Hepatocyte (in vitro differentiated cells): ENCODE results near the gene MYRIP. TPM values are rescaled to one million over a fixed set of nuclear protein-coding genes. Genes with fewer than 3 reads are reported as not detected.
A peak's percentile ranks its signal among the peaks of the same experiment; 100 is the strongest.
"Not testable (repeated sequence)": the region's sequence is repeated elsewhere in the genome, so short reads cannot be mapped to it uniquely, and the experiment has no call there.

ENCODE experiments used
- DNase-seq: peaks from one replicate; pipeline ENCODE4 v3.0.0-alpha.2; 2016; ENCODE audit warnings: low spot score
- H2AFZ ChIP-seq: fragments of 200-600 bp; sonication (generic); 2 replicates; pipeline ENCODE4 v1.6.0; 2016; ENCODE audit warnings: antibody characterized with exemption, mild to moderate bottlenecking
- H3K27ac ChIP-seq: fragments of 200-600 bp; sonication (generic); 2 replicates; pipeline ENCODE4 v1.5.1; 2016; ENCODE audit warnings: mild to moderate bottlenecking
- H3K27me3 ChIP-seq: fragments of 200-600 bp; sonication (generic); 2 replicates; pipeline ENCODE4 v1.6.1; 2016
- H3K36me3 ChIP-seq: fragments of 200-600 bp; sonication (generic); replicated peaks from 2 replicates; pipeline ENCODE4 v1.5.1; 2016; ENCODE audit warnings: low read depth; ENCODE audit not compliant: insufficient read depth
- H3K4me1 ChIP-seq: fragments of 200-600 bp; sonication (generic); 2 replicates; pipeline ENCODE4 v1.5.1; 2016; ENCODE audit warnings: mild to moderate bottlenecking, moderate library complexity; ENCODE audit not compliant: insufficient read depth
- H3K4me2 ChIP-seq: fragments of 200-600 bp; sonication (generic); 2 replicates; pipeline ENCODE4 v1.6.0; 2016
- H3K4me3 ChIP-seq: fragments of 200-600 bp; sonication (generic); 2 replicates; pipeline ENCODE4 v1.5.1; 2016; ENCODE audit warnings: mild to moderate bottlenecking
- H3K79me2 ChIP-seq: fragments of 200-600 bp; sonication (generic); 2 replicates; pipeline ENCODE4 v1.6.0; 2017; ENCODE audit warnings: mild to moderate bottlenecking
- H3K9me2 ChIP-seq: fragments of 200-600 bp; sonication (generic); replicated peaks from 2 replicates; pipeline ENCODE4 v1.6.0; 2017; ENCODE audit warnings: mild to moderate bottlenecking; ENCODE audit not compliant: insufficient read depth
- H3K9me3 ChIP-seq: fragments of 200-600 bp; sonication (generic); 2 replicates; pipeline ENCODE4 v1.5.1; 2016; ENCODE audit warnings: low read depth, mild to moderate bottlenecking
- H4K20me1 ChIP-seq: fragments of 200-600 bp; sonication (generic); 2 replicates; pipeline ENCODE4 v1.6.0; 2016; ENCODE audit warnings: mild to moderate bottlenecking; ENCODE audit not compliant: insufficient read depth, poor library complexity, severe bottlenecking
- EZH2 ChIP-seq: fragments of 200-600 bp; sonication (generic); IDR thresholded peaks from 2 replicates; pipeline ENCODE4 v1.6.1; 2016; ENCODE audit warnings: antibody characterized with exemption, mild to moderate bottlenecking, borderline replicate concordance
- EZH2phosphoT487 ChIP-seq: fragments of 200-600 bp; sonication (generic); IDR thresholded peaks from one replicate; pipeline ENCODE4 v1.6.1; 2018; ENCODE audit warnings: antibody characterized with exemption, mild to moderate bottlenecking, low read depth, moderate library complexity; ENCODE audit not compliant: unreplicated experiment, severe bottlenecking
- WGBS: methylation state at CpG from one replicate; pipeline ENCODE4 v1.1.6; 2016; ENCODE audit warnings: low lambda C conversion rate; ENCODE audit errors: missing lambda C conversion rate; 5-methylcytosine and 5-hydroxymethylcytosine counted together
- polyA plus RNA-seq: library from polyadenylated mRNA; unstranded; fragments of >200 nt; fragmentation: Nextera tagmentation; extraction: Ambion mirVana; gene quantifications from 2 replicates; pipeline ENCODE4 v1.2.1, GENCODE V29; 2016
- total RNA-seq: library from RNA; depleted of rRNA; stranded (reverse); fragments of >200 nt; gene quantifications from 2 replicates; pipeline ENCODE4 v1.2.3, GENCODE V29; 2014
- TF ChIP-seq, protein P1 (sequence below): fragments of 200-600 bp; sonication (generic); IDR thresholded peaks from 2 replicates; pipeline ENCODE4 v1.5.1; 2016; ENCODE audit warnings: antibody characterized with exemption, mild to moderate bottlenecking; ENCODE audit not compliant: poor library complexity

MYRIP gene
- total and polyA plus RNA-seq, 2 experiments from 2014 or later = 0.57 TPM; not detected in 1

DNA sequence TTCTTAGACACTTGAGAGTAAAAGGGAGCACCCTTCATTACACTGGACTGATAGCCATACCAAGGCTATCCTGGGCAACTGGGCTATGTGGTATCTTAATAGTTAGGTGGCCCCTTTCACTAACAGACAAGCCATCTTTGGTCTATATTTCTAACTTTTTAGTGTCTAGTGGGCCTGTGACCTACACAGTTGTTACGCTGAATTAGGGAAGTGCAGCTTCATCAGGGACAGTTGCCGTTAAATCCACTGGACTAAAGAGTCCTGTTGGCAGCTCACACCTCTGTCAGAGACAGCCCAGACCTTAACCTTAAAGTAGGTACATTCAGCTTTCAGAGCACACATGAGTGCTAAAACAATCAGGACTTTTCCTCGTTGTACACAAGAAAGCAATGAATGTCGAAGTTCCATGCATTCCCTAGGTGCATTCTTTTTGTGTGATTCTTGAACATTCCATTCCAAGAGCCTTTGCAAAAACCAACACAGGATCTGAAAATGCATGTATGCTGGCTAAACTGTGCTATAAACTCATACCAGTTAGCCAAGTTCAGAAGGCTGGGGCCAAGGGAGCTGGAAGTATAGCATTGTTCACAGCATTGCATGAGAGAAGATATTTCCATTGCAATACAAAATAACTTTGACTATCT is 269.9 kb downstream of the MYRIP start:
- Histone ChIP-seq H3K36me3 (no peaks in the 10 kb centered on the region), H3K9me2 (no peaks in the 10 kb centered on the region), H3K4me3 (no peak overlapping the region), H3K27ac (peak overlapping the region; percentile 32), H3K79me2 (no peaks in the 10 kb centered on the region), H3K4me1 (no peaks in the 10 kb centered on the region), H2AFZ (no peak overlapping the region), H3K9me3 (peaks cover 4% of the 10 kb centered on the region), H3K27me3 (no peaks in the 10 kb centered on the region), H4K20me1 (no peaks in the 10 kb centered on the region), H3K4me2 (no peak overlapping the region)
- TF ChIP-seq, protein P1, sequence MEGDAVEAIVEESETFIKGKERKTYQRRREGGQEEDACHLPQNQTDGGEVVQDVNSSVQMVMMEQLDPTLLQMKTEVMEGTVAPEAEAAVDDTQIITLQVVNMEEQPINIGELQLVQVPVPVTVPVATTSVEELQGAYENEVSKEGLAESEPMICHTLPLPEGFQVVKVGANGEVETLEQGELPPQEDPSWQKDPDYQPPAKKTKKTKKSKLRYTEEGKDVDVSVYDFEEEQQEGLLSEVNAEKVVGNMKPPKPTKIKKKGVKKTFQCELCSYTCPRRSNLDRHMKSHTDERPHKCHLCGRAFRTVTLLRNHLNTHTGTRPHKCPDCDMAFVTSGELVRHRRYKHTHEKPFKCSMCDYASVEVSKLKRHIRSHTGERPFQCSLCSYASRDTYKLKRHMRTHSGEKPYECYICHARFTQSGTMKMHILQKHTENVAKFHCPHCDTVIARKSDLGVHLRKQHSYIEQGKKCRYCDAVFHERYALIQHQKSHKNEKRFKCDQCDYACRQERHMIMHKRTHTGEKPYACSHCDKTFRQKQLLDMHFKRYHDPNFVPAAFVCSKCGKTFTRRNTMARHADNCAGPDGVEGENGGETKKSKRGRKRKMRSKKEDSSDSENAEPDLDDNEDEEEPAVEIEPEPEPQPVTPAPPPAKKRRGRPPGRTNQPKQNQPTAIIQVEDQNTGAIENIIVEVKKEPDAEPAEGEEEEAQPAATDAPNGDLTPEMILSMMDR = no peak
- no peak for TF ChIP-seq EZH2phosphoT487
- TF ChIP-seq EZH2 = no peak
- DNase-seq = peak; percentile 29
- WGBS = 64% methylated on average over 4 of the region's 4 CpGs

DNA sequence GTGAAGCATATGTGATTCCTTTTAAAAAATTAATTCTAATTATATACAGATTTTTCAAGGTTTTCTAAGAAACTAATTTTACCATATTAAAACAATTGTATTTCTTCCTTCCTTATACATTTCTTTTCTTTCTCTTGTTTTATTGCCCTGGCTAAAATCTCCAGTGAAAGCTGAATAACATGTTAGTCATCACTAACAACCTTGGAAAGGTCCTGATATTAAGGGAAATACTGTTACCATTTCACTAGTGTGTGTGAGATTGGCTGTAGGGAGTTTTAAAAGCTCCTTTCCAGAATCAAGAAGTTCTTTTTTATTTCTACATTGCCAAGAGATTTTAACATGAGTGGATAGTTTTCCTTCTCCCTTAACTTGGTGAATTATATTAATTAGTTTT is 270.4 kb downstream of the MYRIP start:
- Histone ChIP-seq H3K79me2 (no peaks in the 10 kb centered on the region), H2AFZ (no peak overlapping the region), H3K9me2 (no peaks in the 10 kb centered on the region), H3K27ac (peak overlapping the region; percentile 32), H3K9me3 (peaks cover 4% of the 10 kb centered on the region), H3K36me3 (no peaks in the 10 kb centered on the region), H3K4me2 (no peak overlapping the region), H3K4me1 (no peaks in the 10 kb centered on the region), H3K4me3 (no peak overlapping the region), H4K20me1 (no peaks in the 10 kb centered on the region), H3K27me3 (no peaks in the 10 kb centered on the region)
- DNase-seq = no peak
- TF ChIP-seq EZH2 (no peak), EZH2phosphoT487 (no peak)
- TF ChIP-seq, protein P1 = no peak

DNA sequence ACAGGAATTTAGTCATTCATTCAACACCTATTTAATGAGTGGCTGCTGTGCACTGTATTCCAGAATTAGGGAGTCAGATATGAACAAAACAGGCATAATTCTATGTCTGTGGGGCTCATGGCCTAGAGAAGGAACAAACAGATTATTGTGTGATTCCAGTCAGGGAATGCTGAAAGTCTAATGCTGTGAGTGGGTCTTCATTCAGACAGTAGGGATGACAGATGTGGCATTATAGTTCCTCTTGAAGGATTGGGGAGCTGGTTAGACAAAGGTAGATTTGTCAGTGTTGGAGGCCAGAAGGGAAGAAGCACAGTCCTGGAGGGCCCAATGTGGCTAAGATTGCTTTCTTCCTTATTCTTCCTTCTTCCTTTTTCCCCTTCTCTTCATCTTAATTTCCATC is 273.7 kb downstream of the MYRIP start:
- Histone ChIP-seq H4K20me1 (no peaks in the 10 kb centered on the region), H3K36me3 (no peaks in the 10 kb centered on the region), H3K4me3 (no peak overlapping the region), H3K27ac (no peak overlapping the region), H3K9me3 (peaks cover 4% of the 10 kb centered on the region), H3K4me1 (peaks cover 12% of the 10 kb centered on the region), H3K4me2 (no peak overlapping the region), H3K9me2 (no peaks in the 10 kb centered on the region), H3K79me2 (no peaks in the 10 kb centered on the region), H3K27me3 (no peaks in the 10 kb centered on the region), H2AFZ (no peak overlapping the region)
- no peak for DNase-seq
- no peak for TF ChIP-seq EZH2phosphoT487

DNA sequence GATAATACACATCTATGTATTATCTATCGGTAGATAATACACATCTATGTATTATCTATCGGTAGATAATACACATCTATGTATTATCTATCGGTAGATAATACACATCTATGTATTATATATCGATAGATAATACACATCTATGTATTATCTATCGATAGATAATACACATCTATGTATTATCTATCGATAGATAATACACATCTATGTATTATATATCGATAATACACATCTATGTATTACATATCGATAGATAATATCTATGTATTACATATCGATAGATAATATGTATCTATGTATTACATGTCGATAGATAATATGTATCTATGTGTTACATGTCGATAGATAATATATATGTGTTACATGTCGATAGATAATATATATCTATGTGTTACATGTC is 275.0 kb downstream of the MYRIP start:
- not testable (repeated sequence) for H3K36me3 ChIP-seq, H4K20me1 ChIP-seq, DNase-seq, H3K27ac ChIP-seq, H3K9me3 ChIP-seq, H3K27me3 ChIP-seq, H3K9me2 ChIP-seq, H3K4me3 ChIP-seq, H3K79me2 ChIP-seq, H3K4me2 ChIP-seq, H2AFZ ChIP-seq
- H3K4me1 ChIP-seq = peaks cover 15% of the 10 kb centered on the region
- 97% methylated on average over 6 of the region's 12 CpGs for WGBS
